Stimulated activated CD4-positive, alpha-beta T cell treated with anti-CD3 and anti-CD28 coated beads, Interleukin-1b, Interleukin-23, amount 100 ng/mL, for 1 hour (primary cell): ENCODE measurements around the gene DSCAML1.
"Not testable (repeated sequence)": the region's sequence is repeated elsewhere in the genome, so short reads cannot be mapped to it uniquely, and the experiment has no call there.

Experiments
- DNase-seq, 2 donors: peaks; one replicate each; pipeline ENCODE4 v3.0.0-alpha.2; 2020; ENCODE audit warnings: low read depth in 2 of 2

DSCAML1 gene

DNA sequence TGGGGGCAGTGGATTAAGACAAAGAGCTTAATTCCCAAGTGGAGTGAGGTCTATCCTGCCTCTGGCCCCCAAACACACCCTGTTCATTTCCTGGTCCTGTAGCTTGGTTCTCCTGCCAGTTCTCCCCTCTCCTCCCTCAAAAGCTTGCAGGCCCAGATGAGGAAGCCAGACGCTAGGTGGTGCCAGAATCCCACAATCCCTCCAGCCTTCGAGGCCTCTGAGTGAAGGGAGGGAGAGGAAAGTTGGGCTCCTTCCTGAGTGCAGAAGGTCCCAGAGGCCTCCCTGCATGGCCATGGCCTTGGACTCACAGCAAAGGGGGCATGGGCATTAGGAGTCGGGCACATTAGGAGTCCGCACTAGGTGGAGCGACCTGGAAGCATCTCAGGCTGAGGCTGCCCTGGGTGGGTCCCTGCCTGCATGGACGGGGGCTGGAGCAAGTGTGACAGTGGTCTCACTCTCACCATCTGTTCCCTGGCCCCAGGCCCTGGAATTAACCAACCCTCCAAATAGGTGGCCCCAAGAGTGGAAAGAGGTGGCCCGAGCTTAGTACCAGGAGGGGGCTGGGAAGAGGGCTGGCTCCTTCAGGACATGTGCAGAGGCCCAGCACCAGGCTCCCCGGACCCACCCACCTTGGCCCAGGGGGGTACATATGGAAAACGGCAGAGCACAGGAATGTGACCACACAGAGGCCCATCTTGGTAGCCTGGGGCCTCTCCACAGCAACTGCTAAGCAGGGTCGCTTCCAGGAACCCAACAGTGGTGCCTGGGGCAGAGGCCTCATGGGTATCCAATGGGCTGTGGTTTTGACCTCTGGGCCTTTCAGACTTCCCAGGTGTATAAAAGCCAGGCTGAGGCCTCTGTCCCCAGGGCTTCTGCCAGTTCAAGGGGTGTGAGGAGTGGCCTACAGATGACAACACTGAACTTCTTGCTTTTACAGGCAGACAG lies 22.4 kb upstream of the DSCAML1 start:
- DNase-seq = no peak

DNA sequence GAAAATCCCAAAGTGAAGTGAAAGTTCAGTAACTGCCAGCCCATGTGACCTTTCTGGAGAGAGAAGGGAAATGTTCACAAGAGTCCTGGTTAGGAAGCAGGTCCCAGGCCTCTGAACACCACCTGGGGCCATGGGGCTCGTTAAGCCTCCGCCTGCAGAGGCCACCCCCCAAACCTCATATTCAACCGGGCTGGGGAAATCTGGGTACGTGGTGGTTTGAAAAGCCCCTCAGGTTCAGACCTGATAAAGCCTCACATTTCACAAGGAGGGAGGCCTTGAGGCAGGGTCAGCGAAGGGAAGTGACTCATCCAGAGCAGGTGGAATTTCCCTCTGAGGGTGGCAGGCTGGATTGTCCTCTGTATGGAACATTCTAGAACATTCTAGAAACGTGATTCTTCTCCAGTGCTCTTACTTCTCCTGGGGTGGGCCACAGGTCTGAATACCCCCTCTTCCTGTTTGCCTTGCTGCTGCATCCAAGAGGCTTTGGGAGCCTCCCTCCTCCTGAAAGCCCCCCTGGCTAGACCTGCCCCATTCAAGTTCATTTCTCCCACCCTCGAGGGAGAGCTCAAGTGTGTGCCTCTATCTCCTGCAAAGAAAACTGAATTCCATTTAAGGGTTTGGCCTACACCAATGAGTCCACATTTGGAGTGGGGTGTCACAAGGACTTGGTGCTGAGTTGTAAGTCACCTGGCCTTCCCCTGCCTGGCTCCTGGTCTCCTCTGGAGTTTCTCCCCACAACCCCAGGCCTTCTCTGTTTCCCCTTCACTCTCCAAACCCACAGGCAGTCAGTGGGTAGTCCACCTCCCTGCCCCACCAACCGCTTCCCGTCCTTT lies 21.2 kb upstream of the DSCAML1 start:
- DNase-seq = no peak

DNA sequence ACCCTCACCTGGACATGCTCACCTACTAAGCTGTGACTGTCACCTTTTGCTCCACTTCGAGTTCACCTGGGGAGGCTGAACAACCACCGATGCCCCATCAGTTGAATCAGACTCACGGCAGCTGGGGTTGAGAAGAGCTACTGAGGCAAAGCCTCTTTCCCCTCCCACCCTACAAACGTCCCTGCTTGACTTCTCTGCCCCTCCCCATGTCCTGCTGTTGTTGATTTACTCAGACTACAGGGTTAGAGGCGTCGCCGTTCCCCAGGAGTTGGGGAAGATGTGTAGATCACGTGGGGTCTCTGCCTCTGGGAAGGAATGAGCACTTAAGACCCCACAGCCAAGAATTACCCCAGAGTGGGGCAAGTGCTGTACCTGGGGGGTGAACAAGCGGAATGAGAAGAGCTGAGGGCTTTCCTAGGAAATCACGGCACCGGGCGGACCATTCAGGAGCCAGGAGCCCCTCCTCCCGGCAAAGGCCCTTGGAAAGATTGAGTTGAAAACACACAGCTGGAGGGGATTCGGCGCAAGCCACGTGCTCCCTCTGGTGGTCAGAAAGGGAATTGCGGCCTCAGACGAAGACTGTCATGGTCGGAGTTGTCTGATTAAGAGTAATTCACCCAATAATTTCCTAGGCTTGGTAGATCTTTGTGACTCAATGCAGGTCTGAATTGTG lies 20.5 kb upstream of the DSCAML1 start:
- peak; percentile 75 to 88 for DNase-seq

DNA sequence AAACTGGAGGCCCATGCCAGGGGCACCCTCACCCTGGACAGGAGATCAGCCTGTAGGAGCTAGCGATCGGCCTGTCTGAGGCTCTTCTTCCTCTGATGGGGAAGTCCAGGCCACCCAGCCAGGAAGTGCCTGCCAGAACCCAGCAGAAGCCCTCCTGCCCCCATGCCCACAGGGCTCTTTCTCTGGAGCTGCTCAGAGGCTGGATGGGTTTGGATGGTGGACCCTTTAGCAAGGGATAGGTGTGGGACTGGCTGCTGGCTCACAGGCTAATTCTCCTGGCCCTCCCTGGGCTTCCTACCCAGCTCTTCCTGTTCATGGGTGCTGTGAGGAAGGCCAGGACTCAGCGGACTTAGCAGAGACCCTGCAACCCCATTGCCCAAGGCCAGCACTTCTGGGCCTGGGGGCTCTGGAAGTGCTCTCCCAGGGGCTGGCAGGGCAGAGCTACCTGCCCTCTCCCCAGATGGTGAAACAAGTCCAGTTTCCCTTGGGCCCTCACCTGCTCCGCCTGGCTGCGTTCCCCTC lies 19.9 kb upstream of the DSCAML1 start:
- DNase-seq = no peak

DNA sequence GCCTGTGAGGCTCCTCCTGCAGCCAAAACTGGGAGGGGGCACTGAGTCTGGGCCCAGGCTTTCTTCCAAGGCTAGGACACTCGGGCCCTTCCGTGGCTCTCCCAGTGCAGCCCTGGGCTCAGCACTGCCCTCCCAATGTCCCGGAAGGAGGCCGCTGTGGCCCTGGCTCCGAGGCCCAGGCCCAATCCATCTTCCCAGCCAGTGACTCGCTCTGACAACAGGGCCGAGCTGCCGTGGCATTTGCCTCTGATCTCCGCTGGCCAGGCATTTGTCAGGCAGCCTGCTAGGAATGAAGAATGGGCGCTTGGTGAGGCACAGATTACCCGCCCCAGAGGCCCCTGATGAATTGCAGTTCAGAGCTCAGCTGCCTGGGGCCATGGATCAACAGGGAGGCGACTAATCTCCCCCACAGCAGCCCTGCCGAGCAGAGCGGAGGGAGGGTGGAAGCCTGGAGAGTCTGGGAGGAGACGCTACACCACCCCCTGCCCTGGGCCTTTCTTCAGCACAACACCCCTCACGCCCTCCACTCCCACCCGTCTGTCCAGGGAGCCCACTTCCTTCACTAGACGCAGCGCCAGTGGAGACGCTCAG lies 19.2 kb upstream of the DSCAML1 start:
- no peak for DNase-seq

DNA sequence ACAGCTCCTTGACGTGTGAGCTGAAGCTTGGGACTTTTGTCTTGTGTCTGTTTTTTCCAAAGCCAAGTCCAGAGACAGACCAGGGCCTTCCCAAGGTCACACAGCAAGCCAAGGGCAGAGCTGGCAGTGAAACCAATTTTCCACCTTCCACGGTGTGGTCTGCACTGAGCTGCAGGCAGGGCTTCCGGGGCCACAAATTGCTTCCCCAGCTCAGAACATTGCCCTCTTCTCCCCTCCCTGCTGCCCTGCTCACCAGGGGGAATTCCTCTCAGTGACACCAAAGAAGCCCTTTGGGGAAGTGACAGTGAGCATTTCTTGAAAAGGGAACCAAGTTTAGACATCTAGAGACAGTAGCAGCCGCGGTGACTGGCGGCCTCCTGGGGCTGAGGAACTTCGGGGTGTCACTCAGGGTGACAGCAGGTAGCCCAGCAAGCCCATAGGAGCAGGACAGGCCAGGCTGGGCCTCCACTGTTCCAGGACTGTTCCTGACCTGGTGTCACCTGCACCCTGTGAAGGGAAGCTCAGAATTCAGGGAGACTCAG lies 18.3 kb upstream of the DSCAML1 start:
- DNase-seq = peak in 1 of 2 donors; percentile 46

DNA sequence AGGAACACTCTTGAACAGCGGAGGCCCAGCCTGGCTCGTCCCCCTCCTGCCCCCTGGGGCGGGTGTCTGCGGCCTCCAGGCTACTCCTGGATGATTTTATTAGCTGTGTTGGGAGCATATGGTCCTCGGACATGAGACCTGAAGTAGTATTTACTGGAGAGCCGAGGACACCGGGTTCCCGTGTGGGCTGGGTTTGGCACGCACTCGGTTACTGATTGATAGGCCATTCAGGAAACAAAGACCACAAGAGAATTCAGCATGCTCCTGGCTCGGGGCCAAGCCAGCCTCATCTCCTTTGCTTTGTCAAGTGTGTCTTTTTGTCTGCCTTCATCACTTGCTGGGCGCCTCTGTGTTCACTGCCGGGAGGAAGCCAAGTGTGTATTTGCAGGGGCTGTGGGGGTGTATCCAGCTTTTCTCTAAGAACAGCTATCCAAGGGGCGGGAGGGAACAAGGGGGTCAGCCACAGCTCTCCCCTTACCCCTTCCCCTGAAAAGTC lies 17.8 kb upstream of the DSCAML1 start:
- DNase-seq = peak in 1 of 2 donors; percentile 57

DNA sequence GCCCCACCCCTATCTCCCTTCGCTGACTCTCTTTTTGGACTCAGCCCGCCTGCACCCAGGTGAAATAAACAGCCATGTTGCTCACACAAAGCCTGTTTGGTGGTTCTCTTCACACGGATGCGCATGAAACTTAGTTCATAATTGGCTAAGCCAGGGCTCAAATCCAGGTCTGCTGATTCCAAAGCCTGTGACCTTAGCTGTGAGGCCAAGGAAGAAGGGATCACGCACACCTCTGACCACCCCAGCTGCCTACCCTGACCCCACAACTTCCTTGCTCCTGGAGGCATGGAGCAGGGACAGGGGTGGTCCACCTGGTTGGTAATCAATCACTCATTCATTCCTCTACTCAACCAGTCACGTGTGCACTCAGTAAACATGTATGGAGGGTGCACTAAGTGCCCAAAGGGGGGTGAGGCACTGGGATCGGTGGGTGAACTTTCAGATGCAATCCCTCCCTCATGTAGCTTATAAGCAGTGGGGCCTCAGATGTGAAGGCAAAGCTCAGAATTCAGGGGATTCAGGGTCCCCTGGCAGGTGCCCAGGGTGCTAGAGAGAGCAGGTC lies 17.3 kb upstream of the DSCAML1 start:
- DNase-seq = no peak

DNA sequence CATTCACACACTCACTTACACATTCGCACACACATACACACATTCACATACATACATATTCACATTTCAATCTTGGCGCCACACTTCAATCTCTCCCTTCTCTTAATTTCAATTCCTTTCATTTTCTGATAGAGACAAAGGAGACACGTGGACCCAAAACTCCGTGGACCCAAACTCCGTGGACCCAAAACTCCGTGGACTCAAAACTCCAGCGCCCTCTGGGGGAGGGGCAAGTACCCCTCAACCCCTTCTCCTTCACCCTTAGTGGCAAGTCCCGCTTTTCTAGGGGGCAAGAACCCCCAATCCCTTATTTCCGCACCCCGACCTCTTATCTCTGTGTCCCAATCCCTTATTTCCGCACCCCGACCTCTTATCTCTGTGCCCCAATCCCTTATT lies 13.0 kb upstream of the DSCAML1 start:
- not testable (repeated sequence) for DNase-seq

DNA sequence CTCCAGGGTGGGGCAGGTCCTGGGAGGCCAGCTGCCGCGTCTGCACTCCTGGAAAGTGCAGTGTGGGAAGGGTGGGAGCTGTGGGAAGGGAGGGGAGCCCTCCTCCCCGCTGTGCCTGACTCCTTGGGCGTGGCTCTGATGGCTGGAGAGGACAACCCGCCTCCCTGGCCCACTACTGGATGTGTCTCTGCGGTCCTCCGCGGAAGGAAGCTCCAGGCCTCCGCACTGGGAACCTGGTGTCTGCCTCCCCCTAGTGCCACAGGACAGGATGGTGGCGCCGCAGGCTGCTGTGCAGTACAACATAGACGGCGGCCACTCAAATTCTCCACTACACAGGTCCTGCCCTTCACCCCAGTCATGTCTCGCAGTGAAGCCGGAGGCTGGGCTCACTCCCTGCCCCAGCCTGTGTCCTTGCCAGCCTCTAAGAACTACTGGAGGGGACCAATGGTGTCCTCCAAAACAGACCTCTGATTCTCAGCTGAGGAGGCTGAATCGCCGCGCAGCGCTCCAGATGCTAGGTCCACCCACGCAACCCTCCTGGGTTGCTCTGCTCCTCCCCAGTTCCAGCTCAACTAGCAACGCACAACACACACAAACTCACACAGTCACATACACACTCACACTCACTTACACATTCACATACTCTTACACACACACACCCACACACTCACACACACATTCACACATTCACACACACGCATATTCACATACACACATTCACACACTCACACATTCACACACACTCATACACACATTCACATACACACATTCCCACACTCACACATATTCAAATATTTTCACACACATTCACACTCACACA lies 12.4 kb upstream of the DSCAML1 start:
- no peak for DNase-seq

DNA sequence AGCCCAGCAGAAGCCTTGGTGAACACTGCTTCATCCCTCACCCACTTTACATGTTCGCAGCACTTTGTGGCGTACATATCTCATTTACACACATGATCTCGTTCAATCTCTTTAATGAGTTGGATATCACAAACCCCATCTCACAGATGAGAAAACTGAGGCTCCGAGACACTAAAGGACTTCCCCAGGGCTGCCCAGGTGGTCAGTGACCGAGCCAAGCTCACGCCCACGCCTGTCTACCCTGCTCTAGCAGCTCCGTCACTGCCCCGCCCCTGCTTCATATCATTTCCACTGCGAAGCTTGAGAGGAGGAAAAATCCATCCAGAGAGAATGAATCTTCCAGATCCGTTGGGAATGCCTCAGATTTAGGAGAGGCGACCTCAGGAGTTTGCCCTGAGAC lies 11.8 kb upstream of the DSCAML1 start:
- no peak for DNase-seq

DNA sequence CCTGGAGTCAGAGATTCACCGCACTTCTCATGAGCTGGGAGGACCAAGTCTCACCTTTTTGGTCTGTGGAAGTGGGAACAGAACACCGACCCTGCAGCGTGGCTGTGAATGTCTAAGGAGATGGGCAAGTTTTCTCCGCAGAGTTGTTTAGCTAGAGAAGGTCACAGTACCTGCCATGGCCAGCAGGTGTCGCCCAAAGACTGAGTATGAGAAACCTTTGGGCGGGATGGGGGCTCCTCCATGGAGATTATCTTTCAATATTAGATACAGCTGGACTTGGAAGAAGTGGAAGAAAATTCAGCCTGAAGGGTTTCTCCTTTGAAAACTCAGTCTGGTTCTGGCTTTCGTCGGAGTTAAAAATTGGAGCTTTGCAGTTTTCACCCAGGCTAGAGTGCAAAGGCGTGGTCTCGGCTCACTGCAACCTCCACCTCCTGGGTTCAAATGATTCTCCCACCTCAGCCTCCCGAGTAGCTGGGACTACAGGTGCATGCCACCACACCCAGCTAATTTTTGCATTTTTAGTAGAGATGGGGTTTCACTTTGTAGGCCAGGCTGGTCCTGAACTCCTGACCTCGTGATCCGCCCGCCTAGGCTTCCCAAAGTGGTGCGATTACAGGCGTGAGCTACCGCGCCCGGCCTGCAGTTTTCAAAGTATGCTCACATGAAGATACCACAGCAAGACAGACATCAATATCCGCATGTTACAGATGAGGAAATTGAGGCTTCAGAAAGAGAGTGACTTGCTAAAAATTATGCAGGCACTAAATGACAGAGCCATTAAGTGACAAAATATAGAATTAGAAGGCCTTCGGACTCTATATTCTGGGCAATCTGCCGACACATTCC lies 10.7 kb upstream of the DSCAML1 start:
- DNase-seq = peak; percentile 48 to 73

DNA sequence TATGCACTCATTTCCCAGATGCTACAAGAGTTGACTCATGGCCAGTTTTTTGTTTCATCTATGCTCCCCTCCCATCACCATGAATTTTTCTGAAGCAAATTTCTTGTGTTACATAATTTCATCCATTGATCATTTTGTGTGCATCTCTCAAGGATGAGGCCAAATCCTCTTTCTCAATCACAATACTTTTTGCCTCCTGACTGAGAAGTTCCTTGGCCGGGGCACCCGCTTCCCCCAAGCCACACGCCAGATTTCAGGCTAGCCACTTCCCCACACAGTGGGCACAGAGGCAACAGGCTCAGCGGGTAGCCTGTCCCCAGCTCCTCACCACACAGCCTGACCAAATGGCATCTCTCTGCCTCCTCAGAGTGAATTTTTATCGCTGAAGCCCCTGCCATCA lies 9.8 kb upstream of the DSCAML1 start:
- no peak for DNase-seq

DNA sequence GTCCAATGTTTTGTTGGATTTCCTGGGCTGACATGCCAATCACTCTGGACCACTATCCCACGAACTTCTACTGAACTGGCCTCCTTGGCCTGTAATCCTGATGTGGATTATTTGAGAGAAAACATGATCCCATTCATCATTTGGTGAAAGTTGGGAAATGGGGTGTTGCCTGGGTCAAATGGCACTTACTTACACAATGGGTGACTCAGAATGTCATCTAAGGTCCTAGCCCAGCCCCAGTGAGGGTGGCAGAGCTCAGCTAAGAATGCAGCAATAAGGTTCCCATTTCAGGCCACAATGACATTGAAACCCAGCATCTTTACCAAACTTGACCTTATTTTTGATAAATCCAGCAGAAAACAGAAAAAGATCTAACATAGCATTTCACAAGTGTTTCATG lies 8.0 kb upstream of the DSCAML1 start:
- DNase-seq = no peak

DNA sequence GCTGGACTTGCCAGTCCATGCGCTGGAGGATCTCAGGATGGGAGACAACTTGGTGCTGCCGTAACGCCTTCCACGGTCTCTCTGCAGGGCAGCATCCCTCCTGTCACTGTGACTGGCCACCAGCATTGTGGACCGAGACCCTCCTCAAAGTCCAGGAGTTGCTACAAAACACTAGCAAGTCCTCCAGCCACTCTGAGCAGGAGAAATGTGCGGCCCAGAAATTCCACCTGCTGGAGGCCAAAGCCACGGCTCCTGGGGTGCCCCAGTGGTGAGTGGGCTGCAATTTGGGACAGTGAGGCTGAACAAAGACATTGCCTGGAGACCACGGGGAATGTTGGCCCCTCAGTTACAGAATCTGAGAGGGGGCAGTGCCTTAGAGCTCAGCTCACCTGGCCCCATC lies 6.9 kb upstream of the DSCAML1 start:
- no peak for DNase-seq

DNA sequence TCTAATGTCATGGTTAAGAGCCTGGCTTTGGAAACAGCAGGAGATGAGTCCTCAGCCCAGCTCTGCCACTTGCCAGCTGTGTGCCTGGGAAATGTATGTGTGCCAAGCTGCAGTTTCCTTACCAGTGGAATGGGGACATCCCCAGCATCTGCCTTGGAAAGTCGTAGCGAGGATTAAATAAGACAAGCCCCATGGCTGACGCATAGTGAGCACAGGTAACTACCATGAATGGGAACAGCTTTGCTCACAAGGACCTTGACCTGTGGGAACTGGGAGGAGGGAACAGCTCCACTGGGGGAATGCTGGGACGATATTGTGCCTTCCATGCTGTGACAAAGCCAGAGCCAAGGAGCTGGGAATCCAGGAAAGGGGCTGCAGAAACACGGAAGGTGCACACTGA lies 2.6 kb upstream of the DSCAML1 start:
- no peak for DNase-seq

DNA sequence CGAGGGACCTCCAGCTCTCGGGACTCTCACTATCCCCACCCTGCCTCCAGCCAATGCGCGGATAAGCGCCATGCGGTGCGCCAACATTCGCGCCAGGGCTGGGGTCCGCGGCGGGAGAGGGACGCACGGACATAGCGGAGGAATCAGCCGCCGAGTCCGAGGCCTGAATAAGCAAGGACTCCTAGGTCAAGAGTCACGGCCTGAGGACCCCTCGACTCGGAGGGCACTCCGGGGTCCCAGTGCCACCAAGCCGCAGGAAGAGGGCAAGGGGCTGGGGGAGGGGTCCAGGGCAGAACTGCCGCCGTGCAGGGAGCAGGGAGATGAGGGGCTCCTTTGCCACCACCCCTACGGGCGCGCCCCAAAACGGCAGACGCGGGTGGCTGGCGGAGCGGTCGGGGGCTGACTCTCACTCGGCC lies 552 bp downstream of the DSCAML1 start:
- DNase-seq = no peak

DNA sequence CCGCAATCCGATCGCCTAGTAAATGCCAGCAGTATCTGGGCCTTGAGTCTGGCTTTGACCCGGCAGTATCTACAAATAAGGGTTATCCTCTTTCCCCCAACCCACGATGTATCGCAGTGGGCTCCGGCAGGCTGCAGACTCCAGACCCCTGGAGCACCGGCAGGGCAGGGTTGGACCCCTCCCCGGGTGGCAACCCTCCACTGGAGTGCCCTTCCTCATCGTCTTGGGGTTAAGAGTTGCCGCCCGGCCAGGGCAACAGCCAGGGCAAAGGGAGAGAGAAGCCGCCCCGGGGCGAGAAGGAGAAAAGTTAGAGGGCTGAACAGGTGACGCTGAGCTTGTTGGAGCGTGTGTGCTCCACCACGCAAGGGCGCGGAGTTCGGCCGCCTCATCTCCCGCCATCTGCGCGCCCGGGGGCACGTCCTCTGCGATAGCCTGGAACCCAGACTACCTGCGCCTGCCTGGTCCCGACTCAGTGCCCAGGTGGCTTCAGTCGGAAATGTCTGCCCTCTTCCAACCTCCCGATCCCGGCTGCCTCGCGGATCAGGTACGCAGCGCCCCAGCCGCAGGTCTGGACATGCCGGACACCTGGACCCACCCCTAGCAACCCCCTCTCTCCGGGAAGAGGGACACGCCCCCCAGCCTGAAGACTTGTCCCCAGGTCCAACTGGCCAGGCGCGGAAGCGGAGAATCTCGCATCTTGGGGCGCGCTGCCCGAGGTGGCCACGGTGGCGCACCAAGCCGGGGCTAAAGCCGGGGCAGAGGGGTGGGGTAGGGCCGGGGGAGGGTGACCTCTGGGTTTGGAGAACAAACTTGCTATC lies 1.2 kb downstream of the DSCAML1 start:
- no peak for DNase-seq
